H1 (cell line): ENCODE measurements around the gene DCP1A. TPM values are rescaled to one million over a fixed set of nuclear protein-coding genes. Genes with fewer than 3 reads are reported as not detected.

Source experiments
- CTCF ChIA-PET: fragments of 300-600 bp; sonication (Branson Sonifier 250); formaldehyde crosslinking; loops from one replicate; lab custom pipeline; 2021; ENCODE audit not compliant: partially characterized antibody; lab: Charles Lee
- POLR2A ChIA-PET: fragments of 300-600 bp; sonication (Branson Sonifier 250); formaldehyde crosslinking; loops from one replicate; lab custom pipeline; 2021; ENCODE audit warnings: inconsistent platforms; ENCODE audit not compliant: partially characterized antibody; lab: Charles Lee
- DNase-seq, 2 experiments: peaks; one replicate each; pipeline versions ENCODE4 v3.0.0 to v3.0.0-alpha.2; 2010 to 2022; ENCODE audit warnings: low spot score in 2 of 2, low read depth in 1 of 2, mixed read lengths in 1 of 2
- FAIRE-seq: peaks from 2 replicates; lab custom pipeline; 2011; peaks lifted over from hg19 to GRCh38; lab: Jason Lieb, UNC
- H2AFZ ChIP-seq: 2 replicates; pipeline ENCODE4 v1.8.1; 2012; ENCODE audit warnings: low read length, inconsistent platforms
- H2AK5ac ChIP-seq: 2 replicates; pipeline ENCODE4 v1.6.1; 2013; ENCODE audit warnings: low read depth, low read length
- H2BK120ac ChIP-seq: replicated peaks from 2 replicates; pipeline ENCODE3; 2013; ENCODE audit warnings: low read depth, low read length, inconsistent platforms
- H2BK12ac ChIP-seq: 2 replicates; pipeline ENCODE4 v1.6.1; 2013; ENCODE audit warnings: low read depth, low read length
- H2BK15ac ChIP-seq: 2 replicates; pipeline ENCODE4 v1.6.1; 2013; ENCODE audit warnings: low read length
- H2BK20ac ChIP-seq: 2 replicates; pipeline ENCODE4 v1.6.1; 2013; ENCODE audit warnings: low read length
- H2BK5ac ChIP-seq: 2 replicates; pipeline ENCODE4 v1.6.1; 2013; ENCODE audit warnings: low read depth, low read length
- H3K14ac ChIP-seq: 2 replicates; pipeline ENCODE4 v1.6.1; 2013; ENCODE audit warnings: inconsistent platforms; ENCODE audit not compliant: insufficient read length
- H3K18ac ChIP-seq: 2 replicates; pipeline ENCODE4 v1.6.1; 2013; ENCODE audit warnings: low read length; ENCODE audit errors: extremely low read depth
- H3K23ac ChIP-seq: 2 replicates; pipeline ENCODE4 v1.6.1; 2013; ENCODE audit warnings: inconsistent platforms; ENCODE audit not compliant: insufficient read length
- H3K23me2 ChIP-seq: 2 replicates; pipeline ENCODE4 v1.6.1; 2013; ENCODE audit warnings: low read depth, low read length
- H3K27ac ChIP-seq: 2 replicates; pipeline ENCODE4 v1.6.1; 2011; ENCODE audit warnings: low read depth, low read length, inconsistent platforms
- H3K27me3 ChIP-seq, 4 experiments: replicated peaks in 1 of 4; 1 replicate in 1 of 4; 2 replicates in 3 of 4; pipeline versions ENCODE4 v1.6.1 to v1.8.1; 2011 to 2013; ENCODE audit warnings: low read length in 3 of 4, mild to moderate bottlenecking in 3 of 4, inconsistent platforms in 2 of 4, mixed read lengths in 2 of 4, moderate library complexity in 1 of 4; ENCODE audit not compliant: control insufficient read depth in 3 of 4, insufficient read depth in 3 of 4; ENCODE audit errors: extremely low read depth in 1 of 4
- H3K36me3 ChIP-seq, 4 experiments: 2 replicates each; pipeline versions ENCODE4 v1.6.1 to v1.8.1; 2011 to 2013; ENCODE audit warnings: mild to moderate bottlenecking in 4 of 4, low read length in 3 of 4, moderate library complexity in 2 of 4, control low read depth in 1 of 4, inconsistent platforms in 1 of 4; ENCODE audit not compliant: insufficient read depth in 4 of 4, control insufficient read depth in 2 of 4
- H3K4ac ChIP-seq: replicated peaks from 2 replicates; pipeline ENCODE3; 2013; ENCODE audit warnings: low read length, low read depth, mixed read lengths, inconsistent platforms; ENCODE audit not compliant: insufficient read length
- H3K4me1 ChIP-seq, 4 experiments: replicated peaks in 1 of 4; 1 replicate in 1 of 4; 2 replicates in 3 of 4; pipeline versions ENCODE4 v1.6.1 to v1.8.1; 2011 to 2013; ENCODE audit warnings: low read length in 3 of 4, inconsistent platforms in 2 of 4, mixed read lengths in 1 of 4; ENCODE audit not compliant: insufficient read depth in 4 of 4, control insufficient read depth in 3 of 4
- H3K4me2 ChIP-seq, 2 experiments: 2 replicates each; pipeline versions ENCODE4 v1.6.1 to v1.8.1; 2011 to 2013; ENCODE audit warnings: low read depth in 2 of 2, low read length in 2 of 2, control low read depth in 1 of 2, inconsistent platforms in 1 of 2, mild to moderate bottlenecking in 1 of 2; ENCODE audit not compliant: insufficient read depth in 1 of 2
- H3K4me3 ChIP-seq, 4 experiments: fragments of 200-600, 300-600 bp in 1 of 4; sonication (generic), shearing (Covaris generic), sonication (Bioruptor Twin) in 1 of 4; 2 replicates each; pipeline versions ENCODE4 v1.5.1 to v1.8.1; 2011 to 2016; ENCODE audit warnings: low read length in 4 of 4, low read depth in 3 of 4, control low read depth in 2 of 4, inconsistent platforms in 2 of 4, mild to moderate bottlenecking in 2 of 4, mixed read lengths in 1 of 4, moderate library complexity in 1 of 4; ENCODE audit not compliant: insufficient read depth in 2 of 4; ENCODE audit errors: extremely low read depth in 1 of 4
- H3K56ac ChIP-seq: replicated peaks from 2 replicates; pipeline ENCODE3; 2013; ENCODE audit warnings: low read depth, mild to moderate bottlenecking, mixed read lengths, low read length, inconsistent platforms; ENCODE audit not compliant: insufficient read length
- H3K79me1 ChIP-seq: 2 replicates; pipeline ENCODE4 v1.6.1; 2013; ENCODE audit warnings: low read depth, low read length, control low read depth
- H3K79me2 ChIP-seq, 2 experiments: 2 replicates each; pipeline versions ENCODE4 v1.6.1 to v1.8.1; 2012 to 2013; ENCODE audit warnings: low read length in 2 of 2, mild to moderate bottlenecking in 2 of 2, inconsistent platforms in 1 of 2; ENCODE audit not compliant: insufficient read depth in 2 of 2, control insufficient read depth in 1 of 2
- H3K9ac ChIP-seq, 4 experiments: replicated peaks in 1 of 4; 1 replicate in 1 of 4; 2 replicates in 3 of 4; pipeline versions ENCODE4 v1.6.1 to v1.8.1; 2011 to 2013; ENCODE audit warnings: low read depth in 3 of 4, low read length in 3 of 4, control low read depth in 2 of 4, mild to moderate bottlenecking in 2 of 4, moderate library complexity in 2 of 4, inconsistent platforms in 1 of 4; ENCODE audit errors: extremely low read depth in 1 of 4
- H3K9me3 ChIP-seq, 2 experiments: 2 replicates each; pipeline versions ENCODE4 v1.6.1 to v1.8.1; 2012 to 2013; ENCODE audit warnings: mild to moderate bottlenecking in 2 of 2, moderate library complexity in 2 of 2, control low read depth in 1 of 2, inconsistent platforms in 1 of 2, low read depth in 1 of 2, low read length in 1 of 2, mixed read lengths in 1 of 2; ENCODE audit not compliant: insufficient read depth in 2 of 2
- H4K20me1 ChIP-seq, 2 experiments: replicated peaks in 1 of 2; 2 replicates each; pipeline versions ENCODE3 to v1.8.1; 2011 to 2013; ENCODE audit warnings: inconsistent platforms in 2 of 2, low read length in 2 of 2, mild to moderate bottlenecking in 1 of 2; ENCODE audit not compliant: insufficient read depth in 2 of 2, control insufficient read depth in 1 of 2
- H4K5ac ChIP-seq: 2 replicates; pipeline ENCODE4 v1.6.1; 2013; ENCODE audit warnings: low read length, low read depth, mixed read lengths, inconsistent platforms; ENCODE audit not compliant: insufficient read length
- H4K8ac ChIP-seq: 2 replicates; pipeline ENCODE4 v1.8.0; 2013; ENCODE audit warnings: mild to moderate bottlenecking, moderate library complexity, low read length, inconsistent platforms; ENCODE audit not compliant: insufficient read depth; ENCODE audit errors: extremely low read depth
- H4K91ac ChIP-seq: replicated peaks from 2 replicates; pipeline ENCODE3; 2013; ENCODE audit warnings: low read length, mixed read lengths, inconsistent platforms; ENCODE audit not compliant: insufficient read length
- ATF2 ChIP-seq: IDR thresholded peaks from 2 replicates; pipeline ENCODE4 v1.6.1; 2012; ENCODE audit warnings: low read length, inconsistent platforms
- CTCF ChIP-seq, 3 experiments: IDR thresholded peaks; 1 replicate in 2 of 3; 2 replicates in 1 of 3; pipeline versions ENCODE4 v1.5.1 to v1.6.1; 2011; ENCODE audit warnings: low read length in 3 of 3, mild to moderate bottlenecking in 3 of 3, inconsistent platforms in 2 of 3, low read depth in 1 of 3, moderate library complexity in 1 of 3; ENCODE audit not compliant: insufficient read depth in 1 of 3; ENCODE audit errors: control extremely low read depth in 1 of 3
- E2F6 ChIP-seq: IDR thresholded peaks from 2 replicates; pipeline ENCODE4 v1.6.1; 2012; ENCODE audit warnings: inconsistent platforms
- FOSL1 ChIP-seq: IDR thresholded peaks from 2 replicates; pipeline ENCODE4 v1.6.1; 2011; ENCODE audit warnings: mild to moderate bottlenecking, low read depth, low read length, moderate library complexity; ENCODE audit not compliant: insufficient read depth
- HDAC6 ChIP-seq: IDR thresholded peaks from one replicate; pipeline ENCODE4 v1.7.1; 2012; ENCODE audit warnings: low read depth, mild to moderate bottlenecking, inconsistent platforms, low read length, moderate library complexity
- NRF1 ChIP-seq: IDR thresholded peaks from 2 replicates; pipeline ENCODE4 v1.6.1; 2011; ENCODE audit warnings: mild to moderate bottlenecking, low read depth, low read length, improper control_type of control experiment
- TBP ChIP-seq: IDR thresholded peaks from 2 replicates; pipeline ENCODE4 v1.6.1; 2011; ENCODE audit warnings: low read depth, low read length, improper control_type of control experiment
- WGBS, 2 experiments: shearing (Covaris generic) in 1 of 2; methylation state at CpG; one replicate each; pipeline versions ENCODE4 v1.1.6 to v1.1.7; 2013 to 2015; ENCODE audit warnings: low lambda C conversion rate in 2 of 2, mixed read lengths in 2 of 2, inconsistent platforms in 1 of 2, low coverage in 1 of 2, missing lambda C conversion rate in 1 of 2; ENCODE audit not compliant: insufficient replicate concordance in 2 of 2, insufficient coverage in 1 of 2, insufficient read length in 1 of 2; ENCODE audit errors: extremely low coverage in 1 of 2, missing lambda C conversion rate in 1 of 2; 5-methylcytosine and 5-hydroxymethylcytosine counted together
- polyA plus RNA-seq, 7 experiments: library from polyadenylated mRNA; depleted of rRNA in 3 of 7; stranded (reverse) in 5 of 7; unstranded in 2 of 7; fragments of >200 nt in 5 of 7; fragments of 200-250 nt in 2 of 7; gene quantifications; 1 replicate in 5 of 7; 2 replicates in 1 of 7; 4 replicates in 1 of 7; pipeline versions ENCODE4 v1.2.1 to v1.2.3, GENCODE V29; 2011 to 2013; ENCODE audit warnings: missing spikeins in 2 of 7, mixed read lengths in 2 of 7
- total RNA-seq: library from RNA; stranded (reverse); fragmentation: NEBNext Ultra II Directional; extraction: Animal tissue kit (Norgen Biotek cat#: 25700); gene quantifications from 2 replicates; pipeline ENCODE4 v1.2.1, GENCODE V29; 2021

The DCP1A gene
- total and polyA plus RNA-seq, 2 of the 8 experiments (the other 6 are each of a cell fraction or from before 2014, with no cell fraction given): 13.2 to 15.9 TPM

GRCh38 chr3:53273146-53273670 is 74.1 kb downstream of the DCP1A start:
- POLR2A ChIA-PET: interaction anchor here (1.2 to 5.2 kb wide), 4 partner anchors 12 to 19 kb away, joined by 4 to 17 read pairs (median 8); no protein-coding TSS in a partner anchor
- no peaks in the 10 kb centered on the region for H4K20me1 ChIP-seq
- no peak overlapping the region for H2BK120ac ChIP-seq
- no peak overlapping the region for H4K5ac ChIP-seq
- no peak for FAIRE-seq
- no peak overlapping the region for H3K4me2 ChIP-seq
- WGBS, 2 experiments: 86% methylated on average over 10 of the region's 10 CpGs; no CpG with 5 or more reads in 1 of the 2 experiments
- no peak overlapping the region for H3K14ac ChIP-seq
- peaks cover 0 to 10% (median 7%) of the 10 kb centered on the region in 4 experiments; a peak in 4 of 7 replicates for H3K4me1 ChIP-seq
- peak overlapping the region; percentile 22 for H4K91ac ChIP-seq
- H3K9me3 ChIP-seq: no peaks in the 10 kb centered on the region
- peak overlapping the region; percentile 17; the same call in 1 of the 2 replicates for H2BK12ac ChIP-seq
- H3K79me2 ChIP-seq: no peaks in the 10 kb centered on the region
- no peak overlapping the region; the same call in 1 of the 2 replicates for H2BK15ac ChIP-seq
- DNase-seq: no peak
- no peak overlapping the region for H3K27ac ChIP-seq
- H3K79me1 ChIP-seq: no peaks in the 10 kb centered on the region
- H2BK20ac ChIP-seq: 0 out of 2 replicates have a peak overlapping the region, but pooled peaks have one; percentile 61
- H3K4ac ChIP-seq: no peak overlapping the region
- no peak overlapping the region for H3K56ac ChIP-seq
- H3K36me3 ChIP-seq: no peaks in the 10 kb centered on the region
- H3K27me3 ChIP-seq: no peaks in the 10 kb centered on the region; a peak in 2 of 7 replicates
- H2AFZ ChIP-seq: no peak overlapping the region
- no peak overlapping the region for H4K8ac ChIP-seq
- H2BK5ac ChIP-seq: 0 out of 2 replicates have a peak overlapping the region, but pooled peaks have one; percentile 52
- H3K4me3 ChIP-seq: no peak overlapping the region
- H3K23ac ChIP-seq: no peak overlapping the region
- no peak overlapping the region; the same call in 1 of the 2 replicates for H3K18ac ChIP-seq
- CTCF ChIA-PET: interaction anchor here (0.8 to 2.6 kb wide), 6 partner anchors 11 to 78 kb away, joined by 3 to 7 read pairs (median 4); no protein-coding TSS in a partner anchor
- H3K23me2 ChIP-seq: no peaks in the 10 kb centered on the region
- no peak overlapping the region for H3K9ac ChIP-seq
- H2AK5ac ChIP-seq: peak overlapping the region; percentile 48; the same call in 1 of the 2 replicates
- TF ChIP-seq CTCF (IDR thresholded peaks at IDR 0.05; ENCODE audit: control extremely low read depth in 1 of 3, insufficient read depth in 1 of 3, low read depth in 1 of 3, low read length in 3 of 3) (0 out of 4 replicates have a peak, but pooled peaks of 1 of the 3 experiments have one; percentile 2), E2F6 (no peak), TBP (no peak), ATF2 (no peak), FOSL1 (no peak), NRF1 (no peak), HDAC6 (no peak)
